H9 (cell line): ENCODE data around the gene PCDHGB5. TPM values are rescaled to one million over a fixed set of nuclear protein-coding genes. Genes with fewer than 3 reads are reported as not detected.
A peak's percentile ranks its signal among the peaks of the same experiment; 100 is the strongest.

Source experiments
- DNase-seq: peaks from one replicate; pipeline ENCODE4 v3.0.0-alpha.2; 2017
- H2AFZ ChIP-seq: one replicate; pipeline ENCODE4 v1.6.1; 2013; ENCODE audit warnings: mild to moderate bottlenecking, low read length, control low read depth, moderate library complexity
- H2AK5ac ChIP-seq: 2 replicates; pipeline ENCODE4 v1.6.1; 2013; ENCODE audit warnings: low read length, control low read depth, mixed read lengths; ENCODE audit not compliant: insufficient read length
- H2BK120ac ChIP-seq: one replicate; pipeline ENCODE4 v1.6.1; 2013; ENCODE audit warnings: low read depth, mild to moderate bottlenecking, low read length, control low read depth, inconsistent platforms; ENCODE audit not compliant: poor library complexity, severe bottlenecking
- H2BK12ac ChIP-seq: 2 replicates; pipeline ENCODE4 v1.6.1; 2013; ENCODE audit warnings: low read length, control low read depth, mixed read lengths, low read depth; ENCODE audit not compliant: insufficient read length
- H2BK15ac ChIP-seq: 2 replicates; pipeline ENCODE4 v1.6.1; 2013; ENCODE audit warnings: low read depth, low read length, control low read depth
- H2BK20ac ChIP-seq: one replicate; pipeline ENCODE4 v1.6.1; 2013; ENCODE audit warnings: low read depth, mild to moderate bottlenecking, low read length, control low read depth, inconsistent platforms; ENCODE audit not compliant: poor library complexity, severe bottlenecking
- H2BK5ac ChIP-seq: 2 replicates; pipeline ENCODE4 v1.6.1; 2013; ENCODE audit warnings: low read length, control low read depth, mixed read lengths; ENCODE audit not compliant: insufficient read length
- H3K14ac ChIP-seq: 2 replicates; pipeline ENCODE4 v1.6.1; 2013; ENCODE audit warnings: low read length, control low read depth; ENCODE audit not compliant: insufficient read depth
- H3K18ac ChIP-seq: 2 replicates; pipeline ENCODE4 v1.6.1; 2013; ENCODE audit warnings: low read depth, mild to moderate bottlenecking, mixed read lengths, low read length, control low read depth; ENCODE audit not compliant: insufficient read length
- H3K23ac ChIP-seq: 2 replicates; pipeline ENCODE4 v1.6.1; 2013; ENCODE audit warnings: low read length, control low read depth, mixed read lengths, low read depth; ENCODE audit not compliant: insufficient read length
- H3K23me2 ChIP-seq: 2 replicates; pipeline ENCODE4 v1.6.1; 2013; ENCODE audit warnings: low read depth, mild to moderate bottlenecking, mixed read lengths, low read length, control low read depth; ENCODE audit not compliant: insufficient read length, poor library complexity, severe bottlenecking
- H3K27ac ChIP-seq: 2 replicates; pipeline ENCODE4 v1.5.1; 2013; ENCODE audit warnings: low read length, control low read depth, mixed read lengths, low read depth; ENCODE audit not compliant: insufficient read length
- H3K27me3 ChIP-seq: 2 replicates; pipeline ENCODE4 v1.6.1; 2013; ENCODE audit warnings: low read length, control low read depth, inconsistent platforms; ENCODE audit not compliant: insufficient read depth
- H3K4ac ChIP-seq: 2 replicates; pipeline ENCODE4 v1.6.1; 2013; ENCODE audit warnings: low read depth, mild to moderate bottlenecking, control low read depth, inconsistent platforms, low read length, moderate library complexity
- H3K4me1 ChIP-seq: 2 replicates; pipeline ENCODE4 v1.6.1; 2013; ENCODE audit warnings: low read length, control low read depth, inconsistent platforms; ENCODE audit not compliant: insufficient read depth
- H3K4me2 ChIP-seq: 2 replicates; pipeline ENCODE4 v1.6.1; 2013; ENCODE audit warnings: low read length, control low read depth, mixed read lengths; ENCODE audit not compliant: insufficient read length, insufficient read depth
- H3K56ac ChIP-seq: 2 replicates; pipeline ENCODE4 v1.6.1; 2013; ENCODE audit warnings: low read depth, mild to moderate bottlenecking, mixed read lengths, low read length, control low read depth; ENCODE audit not compliant: insufficient read length
- H3K79me1 ChIP-seq: 2 replicates; pipeline ENCODE4 v1.6.1; 2013; ENCODE audit warnings: low read depth, mild to moderate bottlenecking, moderate library complexity, low read length, control low read depth, inconsistent platforms; ENCODE audit not compliant: insufficient read depth, poor library complexity, severe bottlenecking
- H3K79me2 ChIP-seq: 2 replicates; pipeline ENCODE4 v1.6.1; 2013; ENCODE audit warnings: low read length, control low read depth, inconsistent platforms; ENCODE audit not compliant: insufficient read depth
- H3K9ac ChIP-seq: 2 replicates; pipeline ENCODE4 v1.6.1; 2013; ENCODE audit warnings: low read length, control low read depth, mixed read lengths; ENCODE audit not compliant: insufficient read length; ENCODE audit errors: extremely low read depth
- H3K9me3 ChIP-seq: one replicate; pipeline ENCODE4 v1.6.1; 2013; ENCODE audit warnings: low read depth, low read length, inconsistent platforms; ENCODE audit not compliant: control insufficient read depth
- H3T11ph ChIP-seq: one replicate; pipeline ENCODE4 v1.6.1; 2013; ENCODE audit warnings: mild to moderate bottlenecking, low read length, control low read depth, inconsistent platforms
- H4K20me1 ChIP-seq: one replicate; pipeline ENCODE4 v1.6.1; 2013; ENCODE audit not compliant: control insufficient read depth, insufficient read length, insufficient read depth
- H4K5ac ChIP-seq: 2 replicates; pipeline ENCODE4 v1.6.1; 2013; ENCODE audit warnings: low read depth, mild to moderate bottlenecking, mixed read lengths, low read length, control low read depth; ENCODE audit not compliant: insufficient read length
- H4K8ac ChIP-seq: replicated peaks from 2 replicates; pipeline ENCODE4 v1.6.1; 2013; ENCODE audit warnings: low read length, control low read depth, mixed read lengths, low read depth; ENCODE audit not compliant: insufficient read length
- H4K91ac ChIP-seq: 2 replicates; pipeline ENCODE4 v1.6.1; 2013; ENCODE audit warnings: low read depth, mild to moderate bottlenecking, moderate library complexity, mixed read lengths, low read length, control low read depth; ENCODE audit not compliant: insufficient read length
- H3K27ac Mint-ChIP-seq, 3 experiments: 2 replicates in 2 of 3; 3 replicates in 1 of 3; pipeline ENCODE4 v1.8.0; 2020 to 2021; ENCODE audit warnings: mixed read lengths in 3 of 3, mild to moderate bottlenecking in 1 of 3, moderate library complexity in 1 of 3
- H3K27me3 Mint-ChIP-seq: 2 replicates; pipeline ENCODE4 v1.8.0; 2021; ENCODE audit warnings: low read depth, mild to moderate bottlenecking, moderate library complexity, mixed read lengths
- H3K36me3 Mint-ChIP-seq, 3 experiments: 2 replicates in 2 of 3; 3 replicates in 1 of 3; pipeline ENCODE4 v1.8.0; 2020 to 2021; ENCODE audit warnings: low read depth in 3 of 3, mixed read lengths in 3 of 3; ENCODE audit not compliant: insufficient read depth in 1 of 3
- H3K4me1 Mint-ChIP-seq, 2 experiments: 2 replicates each; pipeline ENCODE4 v1.8.0; 2020; ENCODE audit warnings: mixed read lengths in 2 of 2
- H3K4me3 Mint-ChIP-seq, 2 experiments: 2 replicates in 1 of 2; 3 replicates in 1 of 2; pipeline ENCODE4 v1.8.0; 2020 to 2021; ENCODE audit warnings: mild to moderate bottlenecking in 2 of 2, mixed read lengths in 2 of 2, moderate library complexity in 1 of 2
- H3K9me3 Mint-ChIP-seq, 2 experiments: 2 replicates in 1 of 2; 3 replicates in 1 of 2; pipeline ENCODE4 v1.8.0; 2020; ENCODE audit warnings: mild to moderate bottlenecking in 2 of 2, mixed read lengths in 2 of 2, moderate library complexity in 1 of 2
- WGBS: extraction: QIAGEN DNeasy Blood & Tissue Kit; methylation state at CpG from one replicate; pipeline ENCODE4 v1.1.7; 2013; ENCODE audit warnings: missing lambda C conversion rate, low lambda C conversion rate, mixed read lengths; ENCODE audit not compliant: insufficient read length; ENCODE audit errors: extremely low coverage; 5-methylcytosine and 5-hydroxymethylcytosine counted together
- total RNA-seq: library from RNA; stranded (reverse); gene quantifications from 2 replicates; pipeline ENCODE4 v1.2.1, GENCODE V29; 2021
- TF ChIP-seq, protein P1 (sequence below): fragments of 200-600 bp; sonication (generic); conservative IDR thresholded peaks from 3 replicates; pipeline ENCODE4 v1.8.0; 2021; ENCODE audit warnings: antibody characterized with exemption, mild to moderate bottlenecking

PCDHGB5 gene
- total RNA-seq, 1 experiment from 2014 or later: 3.8 TPM

DNA sequence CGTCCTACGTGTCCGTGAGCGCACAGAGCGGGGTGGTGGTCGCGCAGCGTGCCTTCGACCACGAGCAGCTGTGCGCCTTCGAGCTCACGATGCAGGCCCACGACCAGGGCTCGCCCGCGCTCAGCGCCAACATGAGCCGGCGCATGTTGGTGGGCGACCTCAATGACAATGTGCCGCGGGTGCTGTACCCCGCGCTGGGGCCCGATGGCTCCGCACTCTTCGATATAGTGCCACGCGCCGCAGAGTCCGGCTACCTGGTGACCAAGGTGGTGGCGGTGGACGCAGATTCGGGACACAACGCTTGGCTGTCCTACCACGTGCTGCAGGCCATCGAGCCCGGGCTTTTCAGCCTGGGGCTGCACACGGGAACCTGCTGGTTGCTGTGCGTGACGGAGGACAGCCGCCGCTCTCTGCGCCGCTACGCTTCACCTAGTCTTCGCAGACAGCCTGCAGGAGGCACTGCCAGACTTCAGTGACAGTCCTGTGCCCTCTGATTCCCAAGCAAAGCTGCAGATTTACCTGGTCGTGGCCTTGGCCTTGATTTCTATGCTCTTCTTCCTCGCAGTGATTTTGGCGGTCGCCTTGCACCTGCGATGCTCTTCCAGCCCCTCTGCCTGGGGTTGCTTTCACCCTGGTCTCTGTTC is 30.2 kb downstream of the PCDHGB5 start:
- H3K23ac ChIP-seq: no peak overlapping the region
- H3K18ac ChIP-seq: no peak overlapping the region
- peaks cover 67 to 87% of the 10 kb centered on the region in 2 experiments for H3K9me3 Mint-ChIP-seq
- no peaks in the 10 kb centered on the region for H3K23me2 ChIP-seq
- no peak overlapping the region for H4K8ac ChIP-seq
- H3K4ac ChIP-seq: no peak overlapping the region
- H3K4me1 ChIP-seq: no peaks in the 10 kb centered on the region
- H3K36me3 Mint-ChIP-seq: peaks cover 59 to 91% (median 63%) of the 10 kb centered on the region in 3 experiments
- no peak overlapping the region for H2BK120ac ChIP-seq
- H2BK5ac ChIP-seq: no peak overlapping the region
- H3K27ac ChIP-seq: no peak overlapping the region
- H2BK20ac ChIP-seq: no peak overlapping the region
- H3K79me1 ChIP-seq: no peaks in the 10 kb centered on the region
- DNase-seq: no peak
- no peak overlapping the region for H3K4me2 ChIP-seq
- no peak overlapping the region for H4K5ac ChIP-seq
- H3K9ac ChIP-seq: no peak overlapping the region
- H3K4me3 Mint-ChIP-seq: peak overlapping the region in 1 of 2 experiments; percentile 63; a peak in 1 of 5 replicates
- H2BK15ac ChIP-seq: no peak overlapping the region
- H3K27me3 ChIP-seq: no peaks in the 10 kb centered on the region
- no peaks in the 10 kb centered on the region for H4K20me1 ChIP-seq
- no peaks in the 10 kb centered on the region for H3K79me2 ChIP-seq
- no peak overlapping the region for H3K27ac Mint-ChIP-seq
- no peak overlapping the region for H3T11ph ChIP-seq
- H2AK5ac ChIP-seq: no peak overlapping the region
- no peak overlapping the region for H4K91ac ChIP-seq
- H3K27me3 Mint-ChIP-seq: peaks cover 3% of the 10 kb centered on the region
- H3K14ac ChIP-seq: no peak overlapping the region
- TF ChIP-seq, protein P1, sequence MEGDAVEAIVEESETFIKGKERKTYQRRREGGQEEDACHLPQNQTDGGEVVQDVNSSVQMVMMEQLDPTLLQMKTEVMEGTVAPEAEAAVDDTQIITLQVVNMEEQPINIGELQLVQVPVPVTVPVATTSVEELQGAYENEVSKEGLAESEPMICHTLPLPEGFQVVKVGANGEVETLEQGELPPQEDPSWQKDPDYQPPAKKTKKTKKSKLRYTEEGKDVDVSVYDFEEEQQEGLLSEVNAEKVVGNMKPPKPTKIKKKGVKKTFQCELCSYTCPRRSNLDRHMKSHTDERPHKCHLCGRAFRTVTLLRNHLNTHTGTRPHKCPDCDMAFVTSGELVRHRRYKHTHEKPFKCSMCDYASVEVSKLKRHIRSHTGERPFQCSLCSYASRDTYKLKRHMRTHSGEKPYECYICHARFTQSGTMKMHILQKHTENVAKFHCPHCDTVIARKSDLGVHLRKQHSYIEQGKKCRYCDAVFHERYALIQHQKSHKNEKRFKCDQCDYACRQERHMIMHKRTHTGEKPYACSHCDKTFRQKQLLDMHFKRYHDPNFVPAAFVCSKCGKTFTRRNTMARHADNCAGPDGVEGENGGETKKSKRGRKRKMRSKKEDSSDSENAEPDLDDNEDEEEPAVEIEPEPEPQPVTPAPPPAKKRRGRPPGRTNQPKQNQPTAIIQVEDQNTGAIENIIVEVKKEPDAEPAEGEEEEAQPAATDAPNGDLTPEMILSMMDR: no peak
- no peak overlapping the region for H2AFZ ChIP-seq
- H2BK12ac ChIP-seq: no peak overlapping the region
- peaks cover 23% of the 10 kb centered on the region for H3K9me3 ChIP-seq
- no peak overlapping the region for H3K56ac ChIP-seq
- no CpG with 5 or more reads among the region's 53 CpGs for WGBS
- H3K4me1 Mint-ChIP-seq: no peaks in the 10 kb centered on the region
